Mammary epithelial cell (primary cell): ENCODE measurements around the gene SMG9.

Experiments
- CTCF ChIP-seq, 2 donors: IDR thresholded peaks in 1 of 2; conservative IDR thresholded peaks in 1 of 2; 2 replicates each; pipeline ENCODE4 v1.5.1; 2011 to 2012; ENCODE audit warnings: inconsistent platforms in 2 of 2, low read length in 2 of 2, mild to moderate bottlenecking in 2 of 2, control low read depth in 1 of 2, low read depth in 1 of 2; ENCODE audit not compliant: insufficient read depth in 1 of 2; ENCODE audit errors: extremely low read depth in 1 of 2
- EZH2 ChIP-seq: IDR thresholded peaks from 2 replicates; pipeline ENCODE4 v1.6.1; 2012; ENCODE audit warnings: low read length, inconsistent platforms, borderline replicate concordance

DNA sequence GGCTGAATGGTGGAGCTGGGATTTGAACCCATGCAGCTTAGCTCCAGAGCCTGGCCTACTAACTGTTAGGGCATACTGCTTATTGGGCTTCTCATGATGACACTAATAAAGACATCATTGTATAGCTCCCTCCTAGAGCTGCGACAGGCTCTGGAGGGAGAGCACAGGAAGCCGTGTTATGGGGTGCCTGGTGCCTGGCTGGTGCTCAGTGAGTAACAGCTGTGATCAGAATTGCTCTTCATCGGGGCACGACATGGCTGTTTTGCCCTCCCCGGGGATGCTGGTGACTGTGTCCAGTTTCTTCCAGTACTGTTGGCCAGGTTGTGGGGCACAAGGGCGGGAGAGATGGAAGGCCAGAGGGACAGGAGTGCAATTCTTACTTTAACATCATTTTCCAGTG is 42.4 kb upstream of the SMG9 start:
- no peak for TF ChIP-seq CTCF (conservative IDR thresholded peaks at IDR 0.05 in 1 of 2, IDR thresholded peaks at IDR 0.05 in 1 of 2; ENCODE audit: extremely low read depth in 1 of 2, insufficient read depth in 1 of 2, low read depth in 1 of 2, low read length in 2 of 2)
- TF ChIP-seq EZH2, result no peak
